HepG2 (cell line): Measurements from ENCODE around the gene ENG. TPM values are rescaled to one million over a fixed set of nuclear protein-coding genes. Genes with fewer than 3 reads are reported as not detected.

ENCODE experiments used
- HDAC2 ChIP-seq: sonication (generic); formaldehyde crosslinking; IDR thresholded peaks from 2 replicates; pipeline ENCODE4 v1.4.0; 2020; ENCODE audit warnings: missing genetic modification reagents
- NFIC ChIP-seq: IDR thresholded peaks from 2 replicates; pipeline ENCODE4 v1.6.1; 2012; ENCODE audit warnings: mild to moderate bottlenecking, low read length, inconsistent platforms
- SMAD1 ChIP-seq: sonication (generic); formaldehyde crosslinking; IDR thresholded peaks from 2 replicates; pipeline ENCODE4 v1.4.0; 2020; ENCODE audit warnings: missing genetic modification reagents, low read depth, mild to moderate bottlenecking, borderline replicate concordance
- THAP11 ChIP-seq: IDR thresholded peaks from 2 replicates; pipeline ENCODE4 v1.6.1; 2016; ENCODE audit warnings: missing biosample characterization, missing genetic modification reagents
- TP53 ChIP-seq: sonication (generic); formaldehyde crosslinking; conservative IDR thresholded peaks from 2 replicates; pipeline ENCODE4 v1.4.0; 2020; ENCODE audit warnings: missing genetic modification reagents
- ZBTB20 ChIP-seq: sonication (generic); formaldehyde crosslinking; IDR thresholded peaks from 2 replicates; pipeline ENCODE4 v1.8.1; 2023; ENCODE audit warnings: missing genetic modification reagents, low read depth, mild to moderate bottlenecking, borderline replicate concordance
- ZNF598 ChIP-seq: sonication (generic); formaldehyde crosslinking; IDR thresholded peaks from 2 replicates; pipeline ENCODE4 v1.5.1; 2020; ENCODE audit warnings: mild to moderate bottlenecking, missing genetic modification reagents, borderline replicate concordance
- ZNF616 ChIP-seq: sonication (generic); formaldehyde crosslinking; IDR thresholded peaks from 2 replicates; pipeline ENCODE4 v1.5.0; 2020; ENCODE audit warnings: low read depth, mild to moderate bottlenecking, missing genetic modification reagents
- ZNF776 ChIP-seq: sonication (generic); formaldehyde crosslinking; IDR thresholded peaks from 2 replicates; pipeline ENCODE4 v1.4.0; 2020; ENCODE audit warnings: mild to moderate bottlenecking, missing genetic modification reagents
- ZNF879 ChIP-seq: sonication (generic); formaldehyde crosslinking; IDR thresholded peaks from 2 replicates; pipeline ENCODE4 v1.8.1; 2023; ENCODE audit warnings: missing genetic modification reagents
- ZNF891 ChIP-seq: sonication (generic); formaldehyde crosslinking; IDR thresholded peaks from 2 replicates; pipeline ENCODE4 v1.5.0; 2020; ENCODE audit warnings: mild to moderate bottlenecking, missing genetic modification reagents
- polyA plus RNA-seq, 8 experiments: library from polyadenylated mRNA; depleted of rRNA in 3 of 8; stranded (reverse) in 7 of 8; unstranded in 1 of 8; fragments of >200 nt; fragmentation: Illumina TruSeq in 4 of 8; extraction: Trizol in 4 of 8; gene quantifications; 2 replicates each; pipeline versions ENCODE4 v1.2.1 to v1.2.3, GENCODE V29; 2011 to 2016; ENCODE audit warnings: low read depth in 4 of 8, missing spikeins in 1 of 8, mixed read lengths in 1 of 8; ENCODE audit not compliant: insufficient read depth in 1 of 8
- total RNA-seq, 5 experiments: library from RNA; depleted of rRNA; stranded (reverse); fragments of >200 nt; fragmentation: Illumina TruSeq; extraction: Trizol; gene quantifications; 2 replicates each; pipeline ENCODE4 v1.2.3, GENCODE V29; 2016; ENCODE audit warnings: low read depth in 1 of 5
- TF ChIP-seq, protein P1 (sequence below): IDR thresholded peaks from 2 replicates; pipeline ENCODE4 v1.6.1; 2016
- TF ChIP-seq, protein P2 (sequence below): IDR thresholded peaks from 2 replicates; pipeline ENCODE4 v1.6.1; 2012; ENCODE audit warnings: low read depth, low read length, improper control_type of control experiment
- TF ChIP-seq, protein P3 (sequence below): IDR thresholded peaks from 2 replicates; pipeline ENCODE4 v1.4.0; 2020; ENCODE audit warnings: mild to moderate bottlenecking, missing genetic modification reagents
- TF ChIP-seq, protein P4 (sequence below): sonication (generic); formaldehyde crosslinking; IDR thresholded peaks from 2 replicates; pipeline ENCODE4 v1.4.0; 2020; ENCODE audit warnings: missing genetic modification reagents

ENG gene
- total and polyA plus RNA-seq, 2 of the 13 experiments (the other 11 are each of a cell fraction or from before 2014, with no cell fraction given): 0.02 to 1.1 TPM

DNA sequence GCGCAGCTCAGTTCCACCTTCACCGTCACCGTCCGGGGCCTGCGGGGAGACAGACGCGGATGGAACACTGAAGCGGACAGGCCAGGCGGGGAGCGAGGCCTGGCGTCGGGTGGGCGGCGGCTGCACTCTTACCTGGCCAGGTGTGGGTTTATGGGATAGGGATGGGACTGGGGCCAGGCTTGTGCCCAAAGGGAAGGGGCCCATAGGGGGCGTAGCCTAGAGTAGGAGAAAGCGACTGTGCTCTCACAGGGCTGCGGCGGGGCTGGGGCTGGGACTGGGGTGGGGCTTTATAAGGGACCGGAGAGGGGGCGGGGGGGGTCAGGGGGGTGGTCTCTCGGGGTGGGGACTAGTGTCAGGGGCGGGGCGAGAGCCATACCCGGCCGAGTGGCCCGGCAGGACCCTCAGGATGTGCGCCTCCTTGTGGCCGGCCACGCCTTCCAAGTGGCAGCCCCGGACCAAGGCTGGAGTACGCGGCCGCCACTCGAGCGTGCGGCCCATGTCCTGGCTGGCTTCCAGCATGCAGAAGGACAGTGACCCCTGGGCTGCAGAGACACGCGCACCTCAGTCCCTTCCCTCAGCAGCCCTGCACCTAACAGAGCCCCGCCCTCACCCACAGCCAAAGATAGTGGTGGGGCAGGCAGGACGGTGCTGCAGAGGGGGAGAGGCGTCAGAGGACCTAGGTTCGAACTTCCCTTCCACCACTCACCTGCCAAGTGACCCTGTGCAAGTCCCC, 29.0 kb downstream of the ENG start (continued):
- TF ChIP-seq, protein P1, sequence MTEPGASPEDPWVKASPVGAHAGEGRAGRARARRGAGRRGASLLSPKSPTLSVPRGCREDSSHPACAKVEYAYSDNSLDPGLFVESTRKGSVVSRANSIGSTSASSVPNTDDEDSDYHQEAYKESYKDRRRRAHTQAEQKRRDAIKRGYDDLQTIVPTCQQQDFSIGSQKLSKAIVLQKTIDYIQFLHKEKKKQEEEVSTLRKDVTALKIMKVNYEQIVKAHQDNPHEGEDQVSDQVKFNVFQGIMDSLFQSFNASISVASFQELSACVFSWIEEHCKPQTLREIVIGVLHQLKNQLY (CRISPR knock-in tag): 0 out of 2 replicates have a peak, but pooled peaks have one; percentile 43
- TF ChIP-seq NFIC (no peak), ZNF879 (no peak), ZNF776 (CRISPR knock-in tag) (no peak), ZNF598 (no peak), ZNF891 (CRISPR knock-in tag) (no peak), THAP11 (CRISPR knock-in tag) (peak; percentile 70), TP53 (CRISPR knock-in tag) (no peak), ZBTB20 (CRISPR knock-in tag) (no peak), ZNF616 (CRISPR knock-in tag) (no peak), HDAC2 (CRISPR knock-in tag) (peak; percentile 60), SMAD1 (CRISPR knock-in tag) (peak; percentile 45; the same call in 1 of the 2 replicates)
- TF ChIP-seq, protein P2, sequence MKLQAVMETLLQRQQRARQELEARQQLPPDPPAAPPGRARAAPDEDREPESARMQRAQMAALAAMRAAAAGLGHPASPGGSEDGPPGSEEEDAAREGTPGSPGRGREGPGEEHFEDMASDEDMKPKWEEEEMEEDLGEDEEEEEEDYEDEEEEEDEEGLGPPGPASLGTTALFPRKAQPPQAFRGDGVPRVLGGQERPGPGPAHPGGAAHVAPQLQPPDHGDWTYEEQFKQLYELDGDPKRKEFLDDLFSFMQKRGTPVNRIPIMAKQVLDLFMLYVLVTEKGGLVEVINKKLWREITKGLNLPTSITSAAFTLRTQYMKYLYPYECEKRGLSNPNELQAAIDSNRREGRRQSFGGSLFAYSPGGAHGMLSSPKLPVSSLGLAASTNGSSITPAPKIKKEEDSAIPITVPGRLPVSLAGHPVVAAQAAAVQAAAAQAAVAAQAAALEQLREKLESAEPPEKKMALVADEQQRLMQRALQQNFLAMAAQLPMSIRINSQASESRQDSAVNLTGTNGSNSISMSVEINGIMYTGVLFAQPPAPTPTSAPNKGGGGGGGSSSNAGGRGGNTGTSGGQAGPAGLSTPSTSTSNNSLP: no peak
- TF ChIP-seq, protein P3, sequence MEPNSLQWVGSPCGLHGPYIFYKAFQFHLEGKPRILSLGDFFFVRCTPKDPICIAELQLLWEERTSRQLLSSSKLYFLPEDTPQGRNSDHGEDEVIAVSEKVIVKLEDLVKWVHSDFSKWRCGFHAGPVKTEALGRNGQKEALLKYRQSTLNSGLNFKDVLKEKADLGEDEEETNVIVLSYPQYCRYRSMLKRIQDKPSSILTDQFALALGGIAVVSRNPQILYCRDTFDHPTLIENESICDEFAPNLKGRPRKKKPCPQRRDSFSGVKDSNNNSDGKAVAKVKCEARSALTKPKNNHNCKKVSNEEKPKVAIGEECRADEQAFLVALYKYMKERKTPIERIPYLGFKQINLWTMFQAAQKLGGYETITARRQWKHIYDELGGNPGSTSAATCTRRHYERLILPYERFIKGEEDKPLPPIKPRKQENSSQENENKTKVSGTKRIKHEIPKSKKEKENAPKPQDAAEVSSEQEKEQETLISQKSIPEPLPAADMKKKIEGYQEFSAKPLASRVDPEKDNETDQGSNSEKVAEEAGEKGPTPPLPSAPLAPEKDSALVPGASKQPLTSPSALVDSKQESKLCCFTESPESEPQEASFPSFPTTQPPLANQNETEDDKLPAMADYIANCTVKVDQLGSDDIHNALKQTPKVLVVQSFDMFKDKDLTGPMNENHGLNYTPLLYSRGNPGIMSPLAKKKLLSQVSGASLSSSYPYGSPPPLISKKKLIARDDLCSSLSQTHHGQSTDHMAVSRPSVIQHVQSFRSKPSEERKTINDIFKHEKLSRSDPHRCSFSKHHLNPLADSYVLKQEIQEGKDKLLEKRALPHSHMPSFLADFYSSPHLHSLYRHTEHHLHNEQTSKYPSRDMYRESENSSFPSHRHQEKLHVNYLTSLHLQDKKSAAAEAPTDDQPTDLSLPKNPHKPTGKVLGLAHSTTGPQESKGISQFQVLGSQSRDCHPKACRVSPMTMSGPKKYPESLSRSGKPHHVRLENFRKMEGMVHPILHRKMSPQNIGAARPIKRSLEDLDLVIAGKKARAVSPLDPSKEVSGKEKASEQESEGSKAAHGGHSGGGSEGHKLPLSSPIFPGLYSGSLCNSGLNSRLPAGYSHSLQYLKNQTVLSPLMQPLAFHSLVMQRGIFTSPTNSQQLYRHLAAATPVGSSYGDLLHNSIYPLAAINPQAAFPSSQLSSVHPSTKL: peak; percentile 66
- TF ChIP-seq, protein P4, sequence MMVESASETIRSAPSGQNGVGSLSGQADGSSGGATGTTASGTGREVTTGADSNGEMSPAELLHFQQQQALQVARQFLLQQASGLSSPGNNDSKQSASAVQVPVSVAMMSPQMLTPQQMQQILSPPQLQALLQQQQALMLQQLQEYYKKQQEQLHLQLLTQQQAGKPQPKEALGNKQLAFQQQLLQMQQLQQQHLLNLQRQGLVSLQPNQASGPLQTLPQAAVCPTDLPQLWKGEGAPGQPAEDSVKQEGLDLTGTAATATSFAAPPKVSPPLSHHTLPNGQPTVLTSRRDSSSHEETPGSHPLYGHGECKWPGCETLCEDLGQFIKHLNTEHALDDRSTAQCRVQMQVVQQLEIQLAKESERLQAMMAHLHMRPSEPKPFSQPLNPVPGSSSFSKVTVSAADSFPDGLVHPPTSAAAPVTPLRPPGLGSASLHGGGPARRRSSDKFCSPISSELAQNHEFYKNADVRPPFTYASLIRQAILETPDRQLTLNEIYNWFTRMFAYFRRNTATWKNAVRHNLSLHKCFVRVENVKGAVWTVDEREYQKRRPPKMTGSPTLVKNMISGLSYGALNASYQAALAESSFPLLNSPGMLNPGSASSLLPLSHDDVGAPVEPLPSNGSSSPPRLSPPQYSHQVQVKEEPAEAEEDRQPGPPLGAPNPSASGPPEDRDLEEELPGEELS (CRISPR knock-in tag): no peak
